WERI-Rb-1 (cell line): ENCODE measurements around the gene SERPINA6.
"Not testable (repeated sequence)": the region's sequence is repeated elsewhere in the genome, so short reads cannot be mapped to it uniquely, and the experiment has no call there.

Experiments
- DNase-seq: peaks from one replicate; pipeline ENCODE4 v3.0.0-alpha.2; 2020
- H3K27ac ChIP-seq: fragments of 250-450 bp; sonication (Bioruptor Pico); 2 replicates; pipeline ENCODE4 v1.5.1; 2020; ENCODE audit warnings: mild to moderate bottlenecking, moderate library complexity
- H3K27me3 ChIP-seq: fragments of 250-450 bp; sonication (Bioruptor Pico); 2 replicates; pipeline ENCODE4 v1.5.1; 2021; ENCODE audit warnings: mild to moderate bottlenecking, low read depth, moderate library complexity; ENCODE audit not compliant: insufficient read depth, severe bottlenecking
- H3K36me3 ChIP-seq: fragments of 250-450 bp; sonication (Bioruptor Pico); 2 replicates; pipeline ENCODE4 v1.5.1; 2020; ENCODE audit warnings: mild to moderate bottlenecking, moderate library complexity
- H3K4me3 ChIP-seq: 2 replicates; pipeline ENCODE4 v1.5.1; 2011; ENCODE audit warnings: low read depth, mild to moderate bottlenecking, control low read depth, low read length
- H3K9me3 ChIP-seq: fragments of 250-450 bp; sonication (Bioruptor Pico); 2 replicates; pipeline ENCODE4 v1.5.1; 2021; ENCODE audit warnings: mild to moderate bottlenecking, moderate library complexity; ENCODE audit not compliant: severe bottlenecking
- TF ChIP-seq, protein P1 (sequence below): IDR thresholded peaks from 2 replicates; pipeline ENCODE4 v1.5.1; 2011; ENCODE audit warnings: low read depth, mild to moderate bottlenecking, control low read depth, inconsistent platforms, low read length

SERPINA6 gene

DNA sequence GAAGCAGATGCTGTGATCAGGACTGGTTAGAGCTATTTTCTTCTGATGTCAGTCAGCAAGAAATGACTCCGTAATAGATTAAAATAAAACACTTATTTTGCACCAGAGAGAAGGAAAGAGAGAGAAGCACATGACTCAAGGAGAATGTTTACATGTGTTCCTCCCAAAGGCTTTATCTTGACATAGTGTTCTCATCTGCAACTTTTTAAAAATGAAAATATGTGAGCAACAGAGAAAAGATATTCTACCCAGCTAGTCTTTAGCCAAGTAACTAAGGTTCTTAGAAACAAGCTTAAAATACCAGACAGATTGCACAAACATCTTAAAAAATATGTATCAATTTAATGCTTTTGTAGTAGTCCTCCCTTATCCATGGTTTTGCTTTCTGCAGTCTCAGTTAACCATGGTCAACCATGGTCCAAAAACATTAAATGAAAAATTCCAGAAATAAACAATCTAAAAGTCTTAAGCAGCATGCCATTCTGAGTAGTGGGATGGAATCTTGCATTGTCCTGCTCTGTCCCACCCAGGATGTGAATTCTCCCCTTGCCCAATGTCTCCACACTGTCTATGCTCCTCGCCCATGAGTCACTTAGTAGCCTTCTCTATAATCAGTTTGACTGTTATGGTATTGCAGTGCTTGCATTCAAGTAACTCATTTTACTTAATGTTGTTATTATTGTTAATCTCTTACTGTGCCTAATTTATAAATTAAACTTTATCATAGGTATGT, 40.0 kb downstream of the SERPINA6 start:
- no peak for DNase-seq
- peaks cover 10% of the 10 kb centered on the region for H3K36me3 ChIP-seq
- no peak overlapping the region for H3K27ac ChIP-seq
- TF ChIP-seq, protein P1, sequence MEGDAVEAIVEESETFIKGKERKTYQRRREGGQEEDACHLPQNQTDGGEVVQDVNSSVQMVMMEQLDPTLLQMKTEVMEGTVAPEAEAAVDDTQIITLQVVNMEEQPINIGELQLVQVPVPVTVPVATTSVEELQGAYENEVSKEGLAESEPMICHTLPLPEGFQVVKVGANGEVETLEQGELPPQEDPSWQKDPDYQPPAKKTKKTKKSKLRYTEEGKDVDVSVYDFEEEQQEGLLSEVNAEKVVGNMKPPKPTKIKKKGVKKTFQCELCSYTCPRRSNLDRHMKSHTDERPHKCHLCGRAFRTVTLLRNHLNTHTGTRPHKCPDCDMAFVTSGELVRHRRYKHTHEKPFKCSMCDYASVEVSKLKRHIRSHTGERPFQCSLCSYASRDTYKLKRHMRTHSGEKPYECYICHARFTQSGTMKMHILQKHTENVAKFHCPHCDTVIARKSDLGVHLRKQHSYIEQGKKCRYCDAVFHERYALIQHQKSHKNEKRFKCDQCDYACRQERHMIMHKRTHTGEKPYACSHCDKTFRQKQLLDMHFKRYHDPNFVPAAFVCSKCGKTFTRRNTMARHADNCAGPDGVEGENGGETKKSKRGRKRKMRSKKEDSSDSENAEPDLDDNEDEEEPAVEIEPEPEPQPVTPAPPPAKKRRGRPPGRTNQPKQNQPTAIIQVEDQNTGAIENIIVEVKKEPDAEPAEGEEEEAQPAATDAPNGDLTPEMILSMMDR: no peak
- no peaks in the 10 kb centered on the region for H3K27me3 ChIP-seq
- no peak overlapping the region for H3K4me3 ChIP-seq
- H3K9me3 ChIP-seq: peaks cover 3% of the 10 kb centered on the region

DNA sequence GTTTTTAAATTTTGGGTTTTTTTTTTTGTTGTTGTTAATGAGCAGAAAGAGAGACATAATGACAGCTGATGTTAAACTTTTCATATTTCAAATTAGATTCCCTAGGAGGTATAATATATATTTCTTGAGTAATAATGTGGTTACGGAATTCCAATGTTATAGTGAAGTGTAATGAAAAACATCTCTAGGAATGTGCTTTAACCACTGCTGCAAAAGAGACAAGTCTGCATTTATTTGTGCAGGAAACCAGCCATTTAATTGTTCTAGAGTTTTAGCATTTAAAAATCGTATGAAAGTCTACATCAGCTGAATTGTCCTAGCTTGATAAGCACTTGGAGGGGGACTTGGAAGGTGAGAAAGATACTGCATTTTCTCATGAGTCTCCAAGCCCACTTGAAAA, 44.4 kb downstream of the SERPINA6 start:
- H3K36me3 ChIP-seq: peaks cover 19% of the 10 kb centered on the region
- TF ChIP-seq, protein P1: no peak
- no peak for DNase-seq
- H3K9me3 ChIP-seq: no peaks in the 10 kb centered on the region
- no peak overlapping the region for H3K4me3 ChIP-seq
- no peaks in the 10 kb centered on the region for H3K27me3 ChIP-seq
- H3K27ac ChIP-seq: no peak overlapping the region

DNA sequence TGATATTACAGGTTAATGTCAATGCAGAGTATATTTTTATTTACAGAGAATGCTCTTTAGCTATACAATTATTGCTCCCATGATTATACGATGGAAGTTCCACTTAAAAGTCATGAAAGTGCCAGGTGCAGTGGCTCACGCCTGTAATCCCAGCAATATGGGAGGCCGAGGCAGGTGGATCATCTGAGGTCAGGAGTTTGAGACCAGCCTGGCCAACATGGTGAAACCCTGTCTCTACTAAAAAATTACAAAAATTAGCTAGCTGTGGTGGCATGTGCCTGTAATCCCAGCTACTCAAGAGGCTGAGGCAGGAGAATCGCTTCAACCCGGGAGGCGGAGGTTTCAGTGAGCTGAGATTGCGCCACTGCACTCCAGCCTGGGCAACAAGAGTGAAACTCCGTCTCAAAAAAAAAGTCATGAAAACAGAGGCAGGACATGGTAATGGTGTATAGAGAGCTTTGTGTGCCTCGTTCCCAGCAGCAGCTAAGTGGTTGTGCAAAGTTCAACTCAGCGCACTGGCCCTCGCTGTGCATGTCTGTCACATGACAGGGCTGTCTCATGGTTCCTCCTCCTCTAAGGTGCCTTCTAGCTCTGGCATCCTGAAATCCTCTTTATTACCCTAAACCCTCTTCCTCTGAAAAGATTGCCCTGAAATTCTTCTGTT, 46.1 kb downstream of the SERPINA6 start:
- H3K9me3 ChIP-seq, H3K27me3 ChIP-seq, DNase-seq, H3K4me3 ChIP-seq, H3K27ac ChIP-seq: not testable (repeated sequence)
- peaks cover 12% of the 10 kb centered on the region for H3K36me3 ChIP-seq

DNA sequence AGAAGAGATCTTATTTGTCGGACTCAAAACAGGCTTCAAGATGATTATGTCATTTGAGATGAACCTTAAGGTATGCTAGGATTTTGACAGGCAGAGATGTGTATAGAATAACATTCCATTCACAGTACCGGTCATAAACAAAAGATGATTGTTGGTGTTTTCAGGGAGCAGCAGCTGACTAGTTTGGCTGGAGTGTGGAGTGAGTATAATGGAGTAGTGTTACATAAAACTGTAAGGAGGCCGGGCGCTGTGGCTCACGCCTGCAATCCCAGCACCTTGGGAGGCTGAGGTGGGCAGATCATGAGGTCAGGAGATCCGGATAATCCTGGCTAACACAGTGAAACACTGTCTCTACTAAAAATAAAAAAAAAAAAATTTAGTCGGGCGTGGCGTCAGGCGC, 54.0 kb downstream of the SERPINA6 start:
- H3K9me3 ChIP-seq: no peaks in the 10 kb centered on the region
- no peak overlapping the region for H3K4me3 ChIP-seq
- H3K27me3 ChIP-seq: no peaks in the 10 kb centered on the region
- peaks cover 33% of the 10 kb centered on the region for H3K36me3 ChIP-seq
- no peak for DNase-seq
- TF ChIP-seq, protein P1: no peak
- no peak overlapping the region for H3K27ac ChIP-seq

DNA sequence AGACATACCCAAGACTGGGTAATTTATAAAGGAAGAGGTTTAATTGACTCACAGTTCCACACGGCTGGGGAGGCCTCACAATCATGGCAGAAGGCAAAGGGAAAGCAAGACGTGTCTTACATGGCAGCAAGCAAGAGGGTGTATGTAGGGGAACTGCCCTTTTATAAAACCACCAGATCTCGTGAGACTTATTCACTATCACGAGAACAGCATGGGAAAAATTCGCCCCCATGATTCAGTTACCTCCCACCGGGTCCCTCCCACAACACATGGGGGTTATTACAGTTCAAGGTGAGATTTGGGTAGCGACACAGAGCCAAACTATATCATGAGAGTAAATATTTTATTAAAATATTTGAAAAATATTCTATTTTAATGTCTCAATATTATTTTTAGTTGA, 54.6 kb downstream of the SERPINA6 start:
- H3K9me3 ChIP-seq, DNase-seq, H3K27me3 ChIP-seq, H3K4me3 ChIP-seq, H3K27ac ChIP-seq: not testable (repeated sequence)
- peaks cover 35% of the 10 kb centered on the region for H3K36me3 ChIP-seq

DNA sequence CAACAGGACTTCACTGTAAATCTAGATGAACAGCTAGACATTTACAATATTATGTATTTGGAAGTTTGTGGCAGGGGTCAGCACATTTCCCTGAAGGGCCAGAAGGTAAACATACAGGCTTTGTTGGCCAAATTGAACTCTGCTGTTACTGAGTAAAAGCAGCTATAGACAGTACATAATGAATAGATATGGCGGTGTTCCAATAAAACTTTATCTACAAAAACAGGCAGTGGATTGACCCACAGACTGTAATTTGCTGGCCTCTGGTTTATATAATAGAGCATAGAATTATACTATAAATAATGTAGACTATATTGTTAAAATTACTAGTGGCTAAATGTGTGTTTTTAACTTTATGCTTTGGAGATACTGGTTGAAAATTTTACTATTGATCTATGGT, 55.8 kb downstream of the SERPINA6 start:
- TF ChIP-seq, protein P1: no peak
- Histone ChIP-seq H3K27me3 (no peaks in the 10 kb centered on the region), H3K27ac (no peak overlapping the region), H3K9me3 (peaks cover 6% of the 10 kb centered on the region), H3K4me3 (no peak overlapping the region), H3K36me3 (peaks cover 40% of the 10 kb centered on the region)
- no peak for DNase-seq

DNA sequence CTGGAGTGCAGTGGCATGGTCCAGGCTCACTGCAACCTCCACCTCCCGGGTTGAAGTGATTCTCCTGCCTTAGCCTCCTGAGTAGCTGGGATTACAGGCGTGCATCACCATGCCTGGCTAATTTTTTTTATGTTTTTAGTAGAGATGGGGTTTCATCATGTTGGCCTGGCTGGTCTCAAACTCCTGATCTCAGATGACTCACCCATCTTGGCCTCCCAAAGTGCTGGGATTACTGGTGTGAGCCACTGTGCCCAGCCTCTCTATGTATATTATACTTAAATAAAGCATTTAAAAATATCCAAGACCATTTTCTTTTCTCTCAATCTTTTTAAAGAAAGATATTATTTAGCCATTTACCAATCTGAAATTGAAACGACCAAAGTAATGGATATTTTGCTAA, 58.9 kb downstream of the SERPINA6 start:
- DNase-seq, H3K27ac ChIP-seq, H3K27me3 ChIP-seq, H3K4me3 ChIP-seq, H3K9me3 ChIP-seq: not testable (repeated sequence)
- peaks cover 61% of the 10 kb centered on the region for H3K36me3 ChIP-seq
